HCT116 (cell line): ENCODE measurements around the gene DDX41. TPM values are rescaled to one million over a fixed set of nuclear protein-coding genes. Genes with fewer than 3 reads are reported as not detected.
A peak's percentile ranks its signal among the peaks of the same experiment; 100 is the strongest.

Source experiments
- ATAC-seq: fragments of 200-7000 bp; cut with Tn5 transposase; 2 replicates; pipeline ENCODE4 v1.9.1; 2020; ENCODE audit warnings: mild to moderate bottlenecking, moderate library complexity
- Bru-seq: library from RNA; stranded (reverse); fragments of 400-500 nt; gene quantifications from one replicate; lab custom pipeline; 2021; lab: Mats Ljungman, UMichigan
- BruChase-seq, 2 experiments: library from RNA; stranded (reverse); fragments of 400-500 nt; gene quantifications; one replicate each; lab custom pipeline; 2021; lab: Mats Ljungman, UMichigan
- BruUV-seq: library from RNA; stranded (reverse); fragments of 400-500 nt; replicated peaks from 2 replicates; lab custom pipeline; 2021; lab: Mats Ljungman, UMichigan
- CTCF ChIA-PET: fragments of 300-600 bp; sonication (Branson Sonifier 250); formaldehyde crosslinking; loops from one replicate; lab custom pipeline; 2021; ENCODE audit warnings: antibody characterized with exemption; lab: Charles Lee
- POLR2A ChIA-PET: fragments of 300-600, 350-600 bp; sonication (Branson Sonifier 250); formaldehyde crosslinking; loops from one replicate; lab custom pipeline; 2021; ENCODE audit warnings: antibody characterized with exemption; lab: Charles Lee
- RAD21 ChIA-PET, 2 experiments: fragments of 300-600 bp; sonication (Branson Sonifier 250); formaldehyde crosslinking; loops; one replicate each; lab custom pipeline; 2023; ENCODE audit warnings: low total read pairs in 2 of 2; ENCODE audit not compliant: uncharacterized antibody in 2 of 2, unreplicated experiment in 2 of 2, low non-redundant PET in 1 of 2; lab: Charles Lee
- DNase-seq: peaks from one replicate; pipeline ENCODE4 v3.0.0-alpha.2; 2010; ENCODE audit warnings: low read depth, low spot score
- H2AFZ ChIP-seq: fragments of 200-600 bp; shearing (Covaris generic), sonication (generic); 2 replicates; pipeline ENCODE4 v1.6.1; 2017; ENCODE audit warnings: low read depth, mixed run types, mixed read lengths, antibody characterized with exemption, low read length; ENCODE audit not compliant: poor library complexity, severe bottlenecking
- H3K27ac ChIP-seq: 2 replicates; pipeline ENCODE4 v1.5.1; 2012; ENCODE audit warnings: low read depth, low read length
- H3K27me3 ChIP-seq: fragments of 200-600 bp; sonication (generic); 2 replicates; pipeline ENCODE4 v1.6.1; 2016; ENCODE audit warnings: mixed run types, low read length, mixed read lengths; ENCODE audit not compliant: insufficient read depth
- H3K36me3 ChIP-seq, 2 experiments: fragments of 200-500 bp in 1 of 2; fragments of 200-600 bp in 1 of 2; sonication (Bioruptor generic) in 1 of 2; sonication (generic) in 1 of 2; 2 replicates each; pipeline versions ENCODE4 v1.5.1 to v1.6.1; 2014 to 2016; ENCODE audit warnings: low read length in 2 of 2, inconsistent platforms in 1 of 2, mixed read lengths in 1 of 2, mixed run types in 1 of 2; ENCODE audit not compliant: insufficient read depth in 2 of 2, control insufficient read depth in 1 of 2
- H3K4me1 ChIP-seq, 2 experiments: fragments of 200-600 bp in 1 of 2; sonication (generic) in 1 of 2; 2 replicates each; pipeline versions ENCODE4 v1.5.1 to v1.6.1; 2012 to 2017; ENCODE audit warnings: low read length in 2 of 2, inconsistent platforms in 1 of 2, mild to moderate bottlenecking in 1 of 2, mixed read lengths in 1 of 2, mixed run types in 1 of 2, moderate library complexity in 1 of 2; ENCODE audit not compliant: insufficient read depth in 2 of 2, control insufficient read depth in 1 of 2
- H3K4me2 ChIP-seq: fragments of 200-600 bp; sonication (generic); 2 replicates; pipeline ENCODE4 v1.6.1; 2017; ENCODE audit warnings: mixed run types, low read length, mixed read lengths
- H3K4me3 ChIP-seq, 2 experiments: fragments of 200-600 bp in 1 of 2; sonication (generic) in 1 of 2; replicated peaks in 1 of 2; 2 replicates each; pipeline ENCODE4 v1.5.1; 2011 to 2016; ENCODE audit warnings: low read length in 2 of 2, control low read depth in 1 of 2, low read depth in 1 of 2, mild to moderate bottlenecking in 1 of 2, mixed read lengths in 1 of 2, mixed run types in 1 of 2
- H3K79me2 ChIP-seq: fragments of 200-600 bp; sonication (generic); 2 replicates; pipeline ENCODE4 v1.6.1; 2017; ENCODE audit warnings: mild to moderate bottlenecking, mixed run types, low read length, moderate library complexity, mixed read lengths; ENCODE audit not compliant: insufficient read depth
- H3K9ac ChIP-seq: fragments of 200-600 bp; sonication (generic); 2 replicates; pipeline ENCODE4 v1.6.1; 2016; ENCODE audit warnings: low read length, mixed read lengths
- H3K9me2 ChIP-seq: fragments of 200-600 bp; sonication (generic), shearing (Covaris generic); 2 replicates; pipeline ENCODE4 v1.6.1; 2017; ENCODE audit warnings: mixed run types, mild to moderate bottlenecking, moderate library complexity; ENCODE audit not compliant: insufficient read depth
- H3K9me3 ChIP-seq, 2 experiments: fragments of 200-500 bp in 1 of 2; fragments of 200-600 bp in 1 of 2; sonication (Bioruptor generic) in 1 of 2; sonication (generic) in 1 of 2; 2 replicates each; pipeline ENCODE4 v1.6.1; 2014 to 2017; ENCODE audit warnings: low read length in 2 of 2, mixed read lengths in 2 of 2, inconsistent platforms in 1 of 2, low read depth in 1 of 2, mild to moderate bottlenecking in 1 of 2, mixed run types in 1 of 2, moderate library complexity in 1 of 2; ENCODE audit not compliant: control insufficient read depth in 1 of 2, insufficient read depth in 1 of 2
- H4K20me1 ChIP-seq: fragments of 200-600 bp; sonication (generic), shearing (Covaris generic); 2 replicates; pipeline ENCODE4 v1.6.1; 2017; ENCODE audit warnings: mixed run types, mild to moderate bottlenecking, moderate library complexity; ENCODE audit not compliant: insufficient read depth
- CBX3 ChIP-seq: IDR thresholded peaks from 2 replicates; pipeline ENCODE4 v1.6.1; 2012; ENCODE audit warnings: low read depth
- ELF1 ChIP-seq: IDR thresholded peaks from 2 replicates; pipeline ENCODE4 v1.6.1; 2012; ENCODE audit warnings: low read depth, borderline replicate concordance
- EZH2 ChIP-seq: fragments of 200-600 bp; sonication (generic); IDR thresholded peaks from 2 replicates; pipeline ENCODE4 v1.6.1; 2017; ENCODE audit warnings: antibody characterized with exemption, mixed run types
- EZH2phosphoT487 ChIP-seq: fragments of 200-600 bp; IDR thresholded peaks from 2 replicates; pipeline ENCODE4 v1.6.1; 2018; ENCODE audit warnings: antibody characterized with exemption, borderline replicate concordance
- FOSL1 ChIP-seq: IDR thresholded peaks from 2 replicates; pipeline ENCODE4 v1.6.1; 2012; ENCODE audit warnings: low read depth
- POLR2A ChIP-seq: IDR thresholded peaks from 2 replicates; pipeline ENCODE4 v1.7.0; 2011; ENCODE audit warnings: borderline replicate concordance; ENCODE audit not compliant: insufficient read depth, insufficient read length; ENCODE audit errors: extremely low read depth
- RAD21 ChIP-seq: IDR thresholded peaks from 2 replicates; pipeline ENCODE4 v1.6.1; 2012; ENCODE audit warnings: low read depth, mild to moderate bottlenecking
- REST ChIP-seq: IDR thresholded peaks from 2 replicates; pipeline ENCODE4 v1.6.1; 2012; ENCODE audit warnings: low read depth
- SIN3A ChIP-seq: IDR thresholded peaks from 2 replicates; pipeline ENCODE4 v1.6.1; 2012; ENCODE audit warnings: low read depth
- SP1 ChIP-seq: IDR thresholded peaks from 2 replicates; pipeline ENCODE4 v1.6.1; 2012; ENCODE audit warnings: low read depth
- SRF ChIP-seq: IDR thresholded peaks from 2 replicates; pipeline ENCODE4 v1.6.1; 2012; ENCODE audit warnings: low read depth
- TCF7L2 ChIP-seq: IDR thresholded peaks from 2 replicates; pipeline ENCODE4 v1.7.0; 2011; ENCODE audit warnings: borderline replicate concordance, inconsistent platforms; ENCODE audit not compliant: insufficient read depth, insufficient read length; ENCODE audit errors: extremely low read depth
- YY1 ChIP-seq: IDR thresholded peaks from 2 replicates; pipeline ENCODE4 v1.6.1; 2011; ENCODE audit warnings: low read length, low read depth, moderate library complexity, mild to moderate bottlenecking; ENCODE audit not compliant: insufficient replicate concordance; ENCODE audit errors: extremely low read depth
- ZBTB33 ChIP-seq: IDR thresholded peaks from 2 replicates; pipeline ENCODE4 v1.6.1; 2011; ENCODE audit warnings: mild to moderate bottlenecking, low read length, moderate library complexity; ENCODE audit not compliant: insufficient replicate concordance; ENCODE audit errors: extremely low read depth
- ZFX ChIP-seq: fragments of 450-650 bp; IDR thresholded peaks from 2 replicates; pipeline ENCODE4 v1.6.1; 2017
- ZNF274 ChIP-seq: fragments of 200-500 bp; sonication (Bioruptor generic); IDR thresholded peaks from 2 replicates; pipeline ENCODE4 v1.6.1; 2014; ENCODE audit warnings: mild to moderate bottlenecking, low read depth, low read length, inconsistent platforms
- intact Hi-C: fragments of 100-400 bp; cut with micrococcal nuclease; formaldehyde crosslinking; loops from 2 replicates; pipeline ENCODE4 v1.10.0; 2022
- long read RNA-seq: library from polyadenylated mRNA; unstranded; transcript quantifications from one replicate; pipeline ENCODE4 v2.0.0, GENCODE V29; 2021; ENCODE audit not compliant: unreplicated experiment
- polyA plus RNA-seq: library from polyadenylated mRNA; unstranded; fragments of >200 nt; gene quantifications from 2 replicates; pipeline ENCODE4 v1.2.1, GENCODE V29; 2012; ENCODE audit warnings: missing spikeins
- total RNA-seq: library from RNA; stranded (reverse); gene quantifications from one replicate; pipeline ENCODE4 v1.2.1, GENCODE V29; 2021; ENCODE audit not compliant: unreplicated experiment
- TF ChIP-seq, protein P1 (sequence below): IDR thresholded peaks from 2 replicates; pipeline ENCODE4 v1.6.1; 2012
- TF ChIP-seq, protein P2 (sequence below): IDR thresholded peaks from 2 replicates; pipeline ENCODE4 v1.6.1; 2012

The DDX41 gene
- total RNA-seq (141 TPM), Bru-seq, nascent RNA (percentile 74 among the genes with signal in this experiment), BruChase-seq, experiment 1, labeled RNA remaining after a 6-hour chase (percentile 94 among the genes with signal in this experiment), BruChase-seq, experiment 2, labeled RNA remaining after a 2-hour chase (percentile 89 among the genes with signal in this experiment)
- polyA plus RNA-seq = 267 and 489 TPM in 2 replicates
- long read RNA-seq, transcript DDX41-201 (16 exons, 2,137 nt) = minor isoform, 5 of 95 reads
- long read RNA-seq, transcript DDX41-208 (17 exons, 2,607 nt) = major isoform, 48 of 95 reads
- long read RNA-seq, partial matches to known transcripts = 30 of 95 reads
- long read RNA-seq, other reads (novel, unspliced or antisense) = 10 of 95 reads

DNA sequence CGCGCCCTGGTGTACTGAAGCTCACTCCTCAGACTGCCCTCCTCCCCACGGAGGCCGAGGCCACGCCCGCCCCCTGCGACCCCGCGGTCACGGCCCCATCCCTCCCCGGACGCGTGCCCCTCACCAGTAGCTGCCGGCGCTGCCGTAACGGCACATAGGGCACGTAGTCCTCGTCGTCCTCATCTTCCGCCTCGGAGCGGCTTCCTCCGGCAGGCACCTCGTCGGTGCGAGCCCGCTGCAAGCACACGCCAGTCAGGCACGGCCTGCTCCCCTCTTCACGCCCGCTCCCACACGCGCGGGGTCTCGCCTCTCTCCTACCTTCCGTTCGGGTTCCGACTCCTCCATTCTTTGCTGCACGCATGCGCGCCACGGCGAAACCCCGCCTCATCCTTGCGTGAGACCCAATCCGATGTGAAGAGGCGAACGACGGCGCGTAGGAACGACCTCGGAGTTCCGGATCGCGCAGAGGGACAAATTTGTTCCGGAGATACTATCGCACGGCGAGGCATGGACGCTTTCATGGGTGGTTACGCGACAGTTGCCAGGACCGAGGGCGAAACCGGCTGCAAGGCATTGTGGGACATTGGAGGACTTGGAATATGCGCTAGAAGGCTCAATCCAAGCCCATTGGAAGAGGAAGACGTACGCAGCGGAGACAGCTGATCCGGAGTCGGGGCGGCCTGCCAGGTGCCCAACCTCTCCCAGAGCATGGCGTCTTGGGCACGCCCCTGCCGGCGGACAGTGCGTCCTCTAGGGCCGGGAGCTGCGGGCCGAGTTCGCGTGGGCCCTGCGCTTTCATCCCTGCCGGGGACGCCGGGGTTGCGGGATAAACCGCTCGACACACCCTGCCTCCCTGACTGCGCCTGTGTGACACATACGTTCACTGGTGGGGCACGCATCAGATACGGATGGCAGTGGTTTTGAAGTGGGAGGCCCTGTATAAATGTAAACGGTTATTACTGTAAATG is at the start of gene DDX41:
Gene DDX41 (minus strand): TSS at position 361 of the 968 bp plus-strand sequence. CDS start 16 bp downstream, at position 345.
- no peaks in the 10 kb centered on the region for H3K9me3 ChIP-seq
- H4K20me1 ChIP-seq = no peaks in the 10 kb centered on the region
- ATAC-seq = peak; percentile 91
- H3K79me2 ChIP-seq = peaks cover 33% of the 10 kb centered on the region
- intact Hi-C loops = loop anchor here (2.0 kb wide), 1 partner anchor 84 kb away; the partner anchor contains the start of gene B4GALT7
- H3K36me3 ChIP-seq = peaks cover 27 to 56% of the 10 kb centered on the region in 2 experiments; a peak in 3 of 4 replicates
- peak within 1 kb of the TSS; percentile 96 to 99 for H3K4me3 ChIP-seq
- DNase-seq = peak; percentile 99
- no peak within 1 kb of the TSS for H2AFZ ChIP-seq
- peak within 1 kb of the TSS; percentile 94 for H3K4me2 ChIP-seq
- ChIA-PET CTCF (interaction anchor here (1.0 to 1.4 kb wide), 2 partner anchors 10 to 15 kb away, joined by 3 read pairs; no protein-coding TSS in a partner anchor), POLR2A (interaction anchor here (0.7 to 0.9 kb wide), 2 partner anchors 19 to 45 kb away, joined by 3 read pairs; partner anchors contain the start of gene PDLIM7), RAD21 (no interaction called here)
- H3K27ac ChIP-seq = peak within 1 kb of the TSS; percentile 58
- peak within 1 kb of the TSS; percentile 92 for H3K9ac ChIP-seq
- no peaks in the 10 kb centered on the region for H3K27me3 ChIP-seq
- H3K9me2 ChIP-seq = no peaks in the 10 kb centered on the region
- BruUV-seq = TSS peak; percentile 80
- peaks cover 11 to 24% of the 10 kb centered on the region in 2 experiments; a peak in 3 of 4 replicates for H3K4me1 ChIP-seq
- TF ChIP-seq SIN3A = no peak
- no peak for TF ChIP-seq SP1
- no peak for TF ChIP-seq EZH2
- TF ChIP-seq EZH2phosphoT487 = no peak
- TF ChIP-seq, protein P1, sequence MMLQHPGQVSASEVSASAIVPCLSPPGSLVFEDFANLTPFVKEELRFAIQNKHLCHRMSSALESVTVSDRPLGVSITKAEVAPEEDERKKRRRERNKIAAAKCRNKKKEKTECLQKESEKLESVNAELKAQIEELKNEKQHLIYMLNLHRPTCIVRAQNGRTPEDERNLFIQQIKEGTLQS = no peak
- TF ChIP-seq YY1 = peak; percentile 92
- no peak for TF ChIP-seq SRF
- TF ChIP-seq FOSL1 = no peak
- TF ChIP-seq CBX3 = no peak
- peak; percentile 65 for TF ChIP-seq TCF7L2
- no peak for TF ChIP-seq REST
- TF ChIP-seq, protein P2, sequence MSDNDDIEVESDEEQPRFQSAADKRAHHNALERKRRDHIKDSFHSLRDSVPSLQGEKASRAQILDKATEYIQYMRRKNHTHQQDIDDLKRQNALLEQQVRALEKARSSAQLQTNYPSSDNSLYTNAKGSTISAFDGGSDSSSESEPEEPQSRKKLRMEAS = no peak
- TF ChIP-seq POLR2A = peak; percentile 48
- TF ChIP-seq RAD21 = no peak
- TF ChIP-seq ZFX = 0 out of 2 replicates have a peak, but pooled peaks have one; percentile 55
- TF ChIP-seq ELF1 = no peak
- no peak for TF ChIP-seq ZNF274
- peak; percentile 91 for TF ChIP-seq ZBTB33
